PC-3 (cell line): ENCODE data around the gene GREM1. TPM values are rescaled to one million over a fixed set of nuclear protein-coding genes. Genes with fewer than 3 reads are reported as not detected.

Experiments
- ATAC-seq: fragments of 200-7000 bp; cut with Tn5 transposase; 2 replicates; pipeline ENCODE4 v1.9.1; 2020; ENCODE audit warnings: mild to moderate bottlenecking, moderate library complexity
- BruUV-seq: library from RNA; stranded (reverse); fragments of 400-500 nt; replicated peaks from 2 replicates; lab custom pipeline; 2021; lab: Mats Ljungman, UMichigan
- CTCF ChIA-PET: fragments of 300-600 bp; sonication (Branson Sonifier 250); formaldehyde crosslinking; loops from one replicate; lab custom pipeline; 2022; ENCODE audit warnings: antibody characterized with exemption; lab: Charles Lee
- POLR2A ChIA-PET: fragments of 300-600 bp; sonication (Branson Sonifier 250); formaldehyde crosslinking; loops from one replicate; lab custom pipeline; 2022; ENCODE audit warnings: antibody characterized with exemption; ENCODE audit not compliant: unreplicated experiment; lab: Charles Lee
- DNase-seq: peaks from one replicate; pipeline ENCODE4 v3.0.0-alpha.2; 2015
- H2AFZ ChIP-seq: fragments of 300-600 bp; sonication (generic); 2 replicates; pipeline ENCODE4 v1.6.0; 2016; ENCODE audit warnings: antibody characterized with exemption, low read length
- H3F3A ChIP-seq: fragments of 300-600 bp; sonication (generic); one replicate; pipeline ENCODE4 v1.6.0; 2017; ENCODE audit warnings: antibody characterized with exemption, low read length, control low read depth, mild to moderate bottlenecking; ENCODE audit not compliant: unreplicated experiment
- H3K27ac ChIP-seq: fragments of 300-600 bp; sonication (generic); 2 replicates; pipeline ENCODE4 v1.5.1; 2016; ENCODE audit warnings: mild to moderate bottlenecking, low read length
- H3K27me3 ChIP-seq: fragments of 300-600 bp; sonication (generic); 2 replicates; pipeline ENCODE4 v1.6.1; 2016; ENCODE audit warnings: low read length, mixed read lengths
- H3K36me3 ChIP-seq: fragments of 300-600 bp; sonication (generic); 2 replicates; pipeline ENCODE4 v1.6.1; 2016; ENCODE audit warnings: low read depth, mixed run types, low read length, mixed read lengths
- H3K4me1 ChIP-seq: fragments of 300-600 bp; sonication (generic); 2 replicates; pipeline ENCODE4 v1.5.1; 2016; ENCODE audit warnings: low read length; ENCODE audit not compliant: insufficient read depth
- H3K4me2 ChIP-seq: fragments of 300-600 bp; sonication (generic); 2 replicates; pipeline ENCODE4 v1.6.0; 2016; ENCODE audit warnings: low read length
- H3K4me3 ChIP-seq: fragments of 300-600 bp; sonication (generic); 2 replicates; pipeline ENCODE4 v1.5.1; 2016; ENCODE audit warnings: mild to moderate bottlenecking, low read length, mixed read lengths
- H3K79me2 ChIP-seq: fragments of 300-600 bp; sonication (generic); 2 replicates; pipeline ENCODE4 v1.6.1; 2017; ENCODE audit warnings: low read length, mixed read lengths
- H3K9ac ChIP-seq: fragments of 300-600 bp; sonication (generic); 2 replicates; pipeline ENCODE4 v1.6.0; 2016; ENCODE audit warnings: mild to moderate bottlenecking, low read length
- H3K9me2 ChIP-seq: fragments of 300-600 bp; sonication (generic); replicated peaks from 2 replicates; pipeline ENCODE4 v1.6.1; 2016; ENCODE audit warnings: mixed run types, low read length, mixed read lengths
- H3K9me3 ChIP-seq: fragments of 300-600 bp; sonication (generic); 2 replicates; pipeline ENCODE4 v1.6.1; 2016; ENCODE audit warnings: low read length, mixed read lengths
- H4K20me1 ChIP-seq: fragments of 300-600 bp; sonication (generic); 2 replicates; pipeline ENCODE4 v1.6.1; 2016; ENCODE audit warnings: low read length, mixed read lengths
- EZH2 ChIP-seq: fragments of 300-600 bp; sonication (generic); IDR thresholded peaks from one replicate; pipeline ENCODE4 v1.6.1; 2017; ENCODE audit warnings: antibody characterized with exemption, mild to moderate bottlenecking, low read length; ENCODE audit not compliant: unreplicated experiment
- EZH2phosphoT487 ChIP-seq: fragments of 300-600 bp; sonication (generic); IDR thresholded peaks from 2 replicates; pipeline ENCODE4 v1.6.1; 2018; ENCODE audit warnings: mild to moderate bottlenecking, antibody characterized with exemption, low read length, borderline replicate concordance
- intact Hi-C: fragments of 100-400 bp; cut with micrococcal nuclease; formaldehyde crosslinking; loops from 2 replicates; pipeline ENCODE4 v1.9.0; 2023
- total RNA-seq: library from RNA; depleted of rRNA; stranded (reverse); fragments of >200 nt; gene quantifications from 2 replicates; pipeline ENCODE4 v1.2.3, GENCODE V29; 2014; rRNA removed
- TF ChIP-seq, protein P1 (sequence below): fragments of 300-600 bp; sonication (generic); conservative IDR thresholded peaks from 2 replicates; pipeline ENCODE4 v1.5.1; 2017; ENCODE audit warnings: antibody characterized with exemption, low read depth, mild to moderate bottlenecking, low read length

GREM1 gene
- total RNA-seq, 1 experiment from 2014 or later, result 1.6 TPM

GRCh38 chr15:32790352-32790999 lies 72.7 kb downstream of the GREM1 start:
- peak; percentile 65 for ATAC-seq
- Histone ChIP-seq H3K36me3 (no peaks in the 10 kb centered on the region), H3K79me2 (no peaks in the 10 kb centered on the region), H3K4me1 (peaks cover 42% of the 10 kb centered on the region), H3K9me2 (no peaks in the 10 kb centered on the region), H2AFZ (no peak overlapping the region), H4K20me1 (no peaks in the 10 kb centered on the region), H3K4me2 (peak overlapping the region; percentile 28; the same call in 1 of the 2 replicates), H3F3A (no peaks in the 10 kb centered on the region), H3K9me3 (no peaks in the 10 kb centered on the region), H3K4me3 (no peak overlapping the region), H3K27ac (peak overlapping the region; percentile 15), H3K27me3 (no peaks in the 10 kb centered on the region), H3K9ac (no peak overlapping the region)
- no TSS peak for BruUV-seq
- ChIA-PET CTCF (no interaction called here), POLR2A (no interaction called here)
- TF ChIP-seq EZH2 (no peak), EZH2phosphoT487 (no peak)
- TF ChIP-seq, protein P1, sequence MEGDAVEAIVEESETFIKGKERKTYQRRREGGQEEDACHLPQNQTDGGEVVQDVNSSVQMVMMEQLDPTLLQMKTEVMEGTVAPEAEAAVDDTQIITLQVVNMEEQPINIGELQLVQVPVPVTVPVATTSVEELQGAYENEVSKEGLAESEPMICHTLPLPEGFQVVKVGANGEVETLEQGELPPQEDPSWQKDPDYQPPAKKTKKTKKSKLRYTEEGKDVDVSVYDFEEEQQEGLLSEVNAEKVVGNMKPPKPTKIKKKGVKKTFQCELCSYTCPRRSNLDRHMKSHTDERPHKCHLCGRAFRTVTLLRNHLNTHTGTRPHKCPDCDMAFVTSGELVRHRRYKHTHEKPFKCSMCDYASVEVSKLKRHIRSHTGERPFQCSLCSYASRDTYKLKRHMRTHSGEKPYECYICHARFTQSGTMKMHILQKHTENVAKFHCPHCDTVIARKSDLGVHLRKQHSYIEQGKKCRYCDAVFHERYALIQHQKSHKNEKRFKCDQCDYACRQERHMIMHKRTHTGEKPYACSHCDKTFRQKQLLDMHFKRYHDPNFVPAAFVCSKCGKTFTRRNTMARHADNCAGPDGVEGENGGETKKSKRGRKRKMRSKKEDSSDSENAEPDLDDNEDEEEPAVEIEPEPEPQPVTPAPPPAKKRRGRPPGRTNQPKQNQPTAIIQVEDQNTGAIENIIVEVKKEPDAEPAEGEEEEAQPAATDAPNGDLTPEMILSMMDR, result no peak
- peak; percentile 73 for DNase-seq
- intact Hi-C loops, result no loop called here

DNA sequence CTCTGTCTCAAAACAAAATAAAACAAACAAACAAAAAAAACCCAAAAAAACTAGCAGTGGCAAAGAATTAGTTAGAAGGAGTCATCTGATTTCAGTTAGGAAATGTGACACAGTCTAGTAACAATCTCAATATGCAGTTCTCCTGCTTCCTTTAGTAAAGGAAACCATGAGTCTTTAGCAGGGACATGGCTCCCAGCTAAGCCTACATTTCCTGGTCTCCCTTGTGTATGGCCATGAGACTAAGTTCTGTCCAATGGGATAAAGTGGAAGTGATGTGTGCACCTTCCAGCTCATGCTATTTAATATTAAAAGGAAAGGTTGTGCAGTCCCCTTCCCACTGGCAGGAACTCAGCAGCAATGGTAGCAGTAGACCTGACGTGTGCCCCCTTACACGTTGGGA lies 74.6 kb downstream of the GREM1 start:
- POLR2A ChIA-PET, result no interaction called here
- BruUV-seq, result no TSS peak
- intact Hi-C loops, result no loop called here

More for the DNA sequence above, 74.6 kb downstream of the GREM1 start:
- no peaks in the 10 kb centered on the region for H3K79me2 ChIP-seq
- H3K4me2 ChIP-seq, result no peak overlapping the region
- peaks cover 30% of the 10 kb centered on the region for H3K4me1 ChIP-seq
- H3K4me3 ChIP-seq, result no peak overlapping the region
- H4K20me1 ChIP-seq, result no peaks in the 10 kb centered on the region
- H3K36me3 ChIP-seq, result no peaks in the 10 kb centered on the region
- CTCF ChIA-PET, result no interaction called here
- TF ChIP-seq, protein P1, result no peak
- TF ChIP-seq EZH2 (no peak), EZH2phosphoT487 (no peak)
- no peak overlapping the region for H3K27ac ChIP-seq
- no peaks in the 10 kb centered on the region for H3K9me3 ChIP-seq
- no peaks in the 10 kb centered on the region for H3K9me2 ChIP-seq
- DNase-seq (no peak), ATAC-seq (no peak)
- no peaks in the 10 kb centered on the region for H3F3A ChIP-seq
- H2AFZ ChIP-seq, result no peak overlapping the region
- H3K9ac ChIP-seq, result no peak overlapping the region
- H3K27me3 ChIP-seq, result no peaks in the 10 kb centered on the region

Other genes with a start within 250 kb of the GREM1 start
- gene GOLGA8N, start 124.5 kb upstream of the GREM1 start, total RNA-seq, result 0.91 and 1.4 TPM in 2 replicates
- 38.2 and 43.0 TPM in 2 replicates for gene ARHGAP11A, start 102.5 kb upstream of the GREM1 start, total RNA-seq
- gene SCG5, start 76.3 kb upstream of the GREM1 start, total RNA-seq, result 1.3 and 1.6 TPM in 2 replicates